IMR-90 (cell line): ENCODE data around the gene SLC25A21. TPM values are rescaled to one million over a fixed set of nuclear protein-coding genes. Genes with fewer than 3 reads are reported as not detected.

Source experiments
- ATAC-seq: fragments of 200-7000 bp; cut with Tn5 transposase; 2 replicates; pipeline ENCODE4 v1.9.1; 2020; ENCODE audit warnings: low read depth, mild to moderate bottlenecking, moderate library complexity
- BruUV-seq: library from RNA; stranded (reverse); fragments of 400-500 nt; replicated peaks from 2 replicates; lab custom pipeline; 2021; lab: Mats Ljungman, UMichigan
- CTCF ChIA-PET: fragments of 300-600 bp; formaldehyde crosslinking; extraction: SDS; loops from one replicate; lab custom pipeline; 2021; ENCODE audit warnings: antibody characterized with exemption; lab: Yijun Ruan, JAX
- POLR2A ChIA-PET: fragments of 300-600 bp; sonication (Branson Sonifier 250); formaldehyde crosslinking; loops from one replicate; lab custom pipeline; 2022; ENCODE audit warnings: antibody characterized with exemption; ENCODE audit not compliant: unreplicated experiment; lab: Charles Lee
- DNase-seq: peaks from one replicate; pipeline ENCODE4 v3.0.0; 2013
- H2AFZ ChIP-seq: replicated peaks from 2 replicates; pipeline ENCODE3; 2013; ENCODE audit warnings: low read length, mild to moderate bottlenecking; ENCODE audit not compliant: poor library complexity
- H2AK5ac ChIP-seq: 2 replicates; pipeline ENCODE4 v1.6.1; 2013; ENCODE audit warnings: low read depth, low read length, inconsistent platforms
- H2AK9ac ChIP-seq: replicated peaks from 2 replicates; pipeline ENCODE3; 2013; ENCODE audit warnings: mild to moderate bottlenecking, low read depth, low read length, moderate library complexity; ENCODE audit not compliant: poor library complexity
- H2BK120ac ChIP-seq: 2 replicates; pipeline ENCODE4 v1.6.1; 2013; ENCODE audit warnings: low read depth, low read length, inconsistent platforms
- H2BK15ac ChIP-seq: 3 replicates; pipeline ENCODE4 v1.6.1; 2013; ENCODE audit warnings: low read depth, low read length, inconsistent platforms
- H2BK20ac ChIP-seq: 2 replicates; pipeline ENCODE4 v1.6.1; 2013; ENCODE audit warnings: low read depth, mild to moderate bottlenecking, inconsistent platforms, low read length, moderate library complexity
- H2BK5ac ChIP-seq: 2 replicates; pipeline ENCODE4 v1.6.1; 2013; ENCODE audit warnings: mild to moderate bottlenecking, low read depth, low read length, inconsistent platforms; ENCODE audit not compliant: poor library complexity, severe bottlenecking
- H3K14ac ChIP-seq: replicated peaks from 2 replicates; pipeline ENCODE4 v1.6.1; 2013; ENCODE audit warnings: low read depth, low read length, inconsistent platforms
- H3K18ac ChIP-seq: 2 replicates; pipeline ENCODE4 v1.6.1; 2013; ENCODE audit warnings: low read depth, low read length, control low read depth
- H3K23ac ChIP-seq: 2 replicates; pipeline ENCODE4 v1.6.1; 2013; ENCODE audit warnings: low read depth, low read length, inconsistent platforms
- H3K27ac ChIP-seq: 2 replicates; pipeline ENCODE4 v1.5.1; 2013; ENCODE audit warnings: mild to moderate bottlenecking, control low read depth, low read length; ENCODE audit not compliant: insufficient read depth
- H3K27me3 ChIP-seq: 2 replicates; pipeline ENCODE4 v1.6.1; 2013; ENCODE audit warnings: low read length; ENCODE audit not compliant: control insufficient read depth, insufficient read depth
- H3K36me3 ChIP-seq: 2 replicates; pipeline ENCODE4 v1.6.1; 2013; ENCODE audit warnings: low read length, mixed read lengths; ENCODE audit not compliant: control insufficient read depth, insufficient read depth
- H3K4ac ChIP-seq: 2 replicates; pipeline ENCODE4 v1.6.1; 2013; ENCODE audit warnings: low read depth, low read length, inconsistent platforms
- H3K4me1 ChIP-seq: 2 replicates; pipeline ENCODE4 v1.6.1; 2013; ENCODE audit warnings: low read length, mixed read lengths; ENCODE audit not compliant: control insufficient read depth, insufficient read depth
- H3K4me2 ChIP-seq: 2 replicates; pipeline ENCODE4 v1.6.1; 2013; ENCODE audit warnings: low read depth, mild to moderate bottlenecking, control low read depth, low read length, moderate library complexity
- H3K4me3 ChIP-seq: 2 replicates; pipeline ENCODE4 v1.5.1; 2013; ENCODE audit warnings: low read depth, mild to moderate bottlenecking, control low read depth, low read length, moderate library complexity; ENCODE audit not compliant: insufficient read depth
- H3K56ac ChIP-seq: 2 replicates; pipeline ENCODE4 v1.6.1; 2013; ENCODE audit warnings: low read length, inconsistent platforms; ENCODE audit not compliant: insufficient read depth; ENCODE audit errors: extremely low read depth
- H3K79me1 ChIP-seq, 2 experiments: 2 replicates each; pipeline ENCODE4 v1.6.1; 2013; ENCODE audit warnings: low read length in 2 of 2, inconsistent platforms in 1 of 2, low read depth in 1 of 2
- H3K9ac ChIP-seq: 2 replicates; pipeline ENCODE4 v1.6.1; 2013; ENCODE audit warnings: low read depth, low read length, control low read depth
- H3K9me1 ChIP-seq: 2 replicates; pipeline ENCODE4 v1.6.1; 2013; ENCODE audit warnings: low read length, inconsistent platforms; ENCODE audit not compliant: insufficient read depth
- H3K9me3 ChIP-seq: 2 replicates; pipeline ENCODE4 v1.6.1; 2013; ENCODE audit warnings: low read length; ENCODE audit not compliant: control insufficient read depth, insufficient read depth
- H4K20me1 ChIP-seq: 2 replicates; pipeline ENCODE4 v1.6.1; 2013; ENCODE audit warnings: low read length, inconsistent platforms; ENCODE audit not compliant: insufficient read depth
- H4K5ac ChIP-seq: 2 replicates; pipeline ENCODE4 v1.6.1; 2013; ENCODE audit warnings: mild to moderate bottlenecking, low read depth, low read length, control low read depth
- H4K8ac ChIP-seq, 2 experiments: 2 replicates each; pipeline ENCODE4 v1.6.1; 2013; ENCODE audit warnings: low read depth in 2 of 2, low read length in 2 of 2, control low read depth in 1 of 2, inconsistent platforms in 1 of 2
- H4K91ac ChIP-seq: 2 replicates; pipeline ENCODE4 v1.6.1; 2013; ENCODE audit warnings: low read depth, low read length, inconsistent platforms; ENCODE audit not compliant: insufficient read depth
- BHLHE40 ChIP-seq: fragments of 150-350 bp; IDR thresholded peaks from 2 replicates; pipeline ENCODE4 v1.6.1; 2016; ENCODE audit warnings: mild to moderate bottlenecking, low read depth, low read length
- CHD1 ChIP-seq: IDR thresholded peaks from 2 replicates; pipeline ENCODE4 v1.6.1; 2012; ENCODE audit warnings: low read depth, low read length, improper control_type of control experiment
- FOS ChIP-seq: fragments of 150-350 bp; IDR thresholded peaks from 2 replicates; pipeline ENCODE4 v1.6.1; 2016; ENCODE audit warnings: low read depth, low read length
- MAZ ChIP-seq: IDR thresholded peaks from 2 replicates; pipeline ENCODE4 v1.6.1; 2012; ENCODE audit warnings: low read depth, mild to moderate bottlenecking, low read length, improper control_type of control experiment, moderate library complexity, borderline replicate concordance
- POLR2A ChIP-seq: IDR thresholded peaks from 2 replicates; pipeline ENCODE4 v1.6.1; 2012; ENCODE audit warnings: mild to moderate bottlenecking, low read depth, low read length
- RCOR1 ChIP-seq: IDR thresholded peaks from 2 replicates; pipeline ENCODE4 v1.6.1; 2012; ENCODE audit warnings: mild to moderate bottlenecking, low read length, improper control_type of control experiment; ENCODE audit not compliant: insufficient replicate concordance
- WGBS, 2 experiments: methylation state at CpG; one replicate each; pipeline versions ENCODE4 v1.1.5 to v1.1.7; 2013; ENCODE audit warnings: missing lambda C conversion rate in 2 of 2; ENCODE audit not compliant: insufficient read length in 1 of 2; ENCODE audit errors: extremely low coverage in 2 of 2; 5-methylcytosine and 5-hydroxymethylcytosine counted together
- dilution Hi-C: fragments of 300-500 bp; cut with HindIII; formaldehyde crosslinking; loops from one replicate; pipeline ENCODE4 v1.14.3; 2018; ENCODE audit warnings: low sequenced_read_pairs; ENCODE audit not compliant: unreplicated experiment
- in situ Hi-C: fragments of 300-500 bp; cut with MboI; formaldehyde crosslinking; loops from 3 replicates; pipeline ENCODE4 v1.14.3; 2019; ENCODE audit warnings: low sequenced_read_pairs, inconsistent platforms, mixed read lengths
- intact Hi-C: fragments of 100-400 bp; cut with micrococcal nuclease; formaldehyde crosslinking; loops from 2 replicates; pipeline ENCODE4 v1.10.0; 2022
- polyA plus RNA-seq, 3 experiments: library from polyadenylated mRNA; depleted of rRNA; stranded (reverse); fragments of >200 nt; gene quantifications; 2 replicates each; pipeline ENCODE4 v1.2.3, GENCODE V29; 2012; ENCODE audit warnings: low replicate concordance in 1 of 3
- total RNA-seq: library from RNA; depleted of rRNA; stranded (reverse); fragments of >200 nt; gene quantifications from 2 replicates; pipeline ENCODE4 v1.2.3, GENCODE V29; 2012

The SLC25A21 gene
- total and polyA plus RNA-seq, 2 of the 4 experiments (the other 2 are of a cell fraction) = 0.62 to 0.90 TPM

GRCh38 chr14:36767603-36768281 lies 404.7 kb downstream of the SLC25A21 start:
- H3K4me1 ChIP-seq = no peaks in the 10 kb centered on the region
- no peak overlapping the region for H2BK120ac ChIP-seq
- no TSS peak for BruUV-seq
- H4K5ac ChIP-seq = no peak overlapping the region
- no peak for TF ChIP-seq MAZ
- no peak for TF ChIP-seq POLR2A
- TF ChIP-seq CHD1 = no peak
- TF ChIP-seq RCOR1 = no peak
- no peak for TF ChIP-seq BHLHE40
- no peak for TF ChIP-seq FOS
- no peak overlapping the region for H3K4me2 ChIP-seq
- CTCF ChIA-PET = interaction anchor here (0.6 to 1.2 kb wide), 2 partner anchors 20 to 23 kb away, joined by 3 read pairs; no protein-coding TSS in a partner anchor
- H2BK15ac ChIP-seq = no peak overlapping the region
- DNase-seq (no peak), ATAC-seq (no peak)
- no peak overlapping the region for H2AFZ ChIP-seq
- no peak overlapping the region for H2BK5ac ChIP-seq
- H2AK5ac ChIP-seq = no peak overlapping the region
- H4K8ac ChIP-seq = no peak overlapping the region
- no peak overlapping the region for H3K23ac ChIP-seq
- dilution Hi-C loops = no loop called here
- in situ Hi-C loops = no loop called here
- H4K91ac ChIP-seq = no peak overlapping the region
- intact Hi-C loops = no loop called here
- POLR2A ChIA-PET = no interaction called here
- H3K14ac ChIP-seq = no peak overlapping the region
- no peak overlapping the region for H3K18ac ChIP-seq
- H3K4me3 ChIP-seq = no peak overlapping the region
- H3K27me3 ChIP-seq = no peaks in the 10 kb centered on the region
- 40% methylated on average over 2 of the region's 7 CpGs; no CpG with 5 or more reads in 1 of the 2 experiments for WGBS, 2 experiments
- no peak overlapping the region for H3K27ac ChIP-seq
- H3K36me3 ChIP-seq = no peaks in the 10 kb centered on the region
- no peaks in the 10 kb centered on the region for H3K79me1 ChIP-seq
- H2AK9ac ChIP-seq = no peak overlapping the region
- H3K9me1 ChIP-seq = no peaks in the 10 kb centered on the region
- no peaks in the 10 kb centered on the region for H4K20me1 ChIP-seq
- no peak overlapping the region for H3K9ac ChIP-seq
- H2BK20ac ChIP-seq = no peak overlapping the region
- H3K4ac ChIP-seq = no peak overlapping the region
- H3K9me3 ChIP-seq = no peaks in the 10 kb centered on the region
- H3K56ac ChIP-seq = no peak overlapping the region
